K562 treated with DMSO at 1 percent for 12 hours (cell line): ENCODE results near the gene CD14. TPM values are rescaled to one million over a fixed set of nuclear protein-coding genes. Genes with fewer than 3 reads are reported as not detected.

Experiments used
- total RNA-seq: library from RNA; unstranded; fragments of 300-600 nt; gene quantifications from 2 replicates; pipeline ENCODE4 v1.2.3, GENCODE V29; 2022; ENCODE audit not compliant: insufficient read depth

CD14 gene
- 0.75 and 1.0 TPM in 2 replicates for total RNA-seq

GRCh38 chr5:140633021-140633471 lies at the start of gene CD14:
CD14 (minus strand) TSS chr5:140633175; CDS start chr5:140633071, 104 bp downstream.

GRCh38 chr5:140673187-140673976 lies 40.4 kb upstream of the CD14 start, which contains the start of gene DND1:
DND1 (minus strand) TSS chr5:140673576; CDS start chr5:140673542, 34 bp downstream.

GRCh38 chr5:140664359-140665119 lies 31.6 kb upstream of the CD14 start, which contains the start of gene WDR55:
WDR55 (plus strand) TSS chr5:140664904; CDS start chr5:140664913, 9 bp downstream.

GRCh38 chr5:140639148-140639981 lies 6.4 kb upstream of the CD14 start, which contains the start of gene TMCO6:
TMCO6 (plus strand) TSS chr5:140639451; CDS start chr5:140639528, 77 bp downstream.

Other genes with a start within 250 kb of the CD14 start
- 23.4 and 87.3 TPM in 2 replicates for gene ANKHD1, start 231.3 kb downstream of the CD14 start, total RNA-seq
- gene EIF4EBP3, start 85.5 kb downstream of the CD14 start, total RNA-seq = 5.1 TPM in 1 of 2 replicates, not detected in the other
- 32.8 and 34.4 TPM in 2 replicates for gene SRA1, start 75.7 kb downstream of the CD14 start, total RNA-seq
- 7.1 and 18.0 TPM in 2 replicates for gene APBB3, start 68.6 kb downstream of the CD14 start, total RNA-seq
- 77.4 and 188 TPM in 2 replicates for gene SLC35A4, start 68.3 kb downstream of the CD14 start, total RNA-seq
- 13.5 and 15.1 TPM in 2 replicates for gene TMCO6, start 6.3 kb upstream of the CD14 start, total RNA-seq
- 208 and 301 TPM in 2 replicates for gene NDUFA2, start 14.5 kb upstream of the CD14 start, total RNA-seq
- 122 and 166 TPM in 2 replicates for gene IK, start 14.7 kb upstream of the CD14 start, total RNA-seq
- gene WDR55, start 31.7 kb upstream of the CD14 start, total RNA-seq = 26.9 and 42.6 TPM in 2 replicates
- gene DND1, start 40.4 kb upstream of the CD14 start, total RNA-seq = 1.4 and 2.0 TPM in 2 replicates
- 43.2 and 73.1 TPM in 2 replicates for gene HARS1, start 58.2 kb upstream of the CD14 start, total RNA-seq
- 15.7 and 21.4 TPM in 2 replicates for gene HARS2, start 58.3 kb upstream of the CD14 start, total RNA-seq
- 42.5 and 46.1 TPM in 2 replicates for gene ZMAT2, start 67.3 kb upstream of the CD14 start, total RNA-seq
- gene PCDHA1, start 153.0 kb upstream of the CD14 start, total RNA-seq = not detected in 2 replicates
- gene PCDHA2, start 161.7 kb upstream of the CD14 start, total RNA-seq = not detected in 2 replicates
- not detected in 2 replicates for gene PCDHA3, start 167.9 kb upstream of the CD14 start, total RNA-seq
- gene PCDHA4, start 173.9 kb upstream of the CD14 start, total RNA-seq = not detected in 2 replicates
- not detected in 2 replicates for gene PCDHA5, start 188.4 kb upstream of the CD14 start, total RNA-seq
- not detected in 2 replicates for gene PCDHA6, start 194.8 kb upstream of the CD14 start, total RNA-seq
- not detected in 2 replicates for gene PCDHA7, start 201.1 kb upstream of the CD14 start, total RNA-seq
- not detected in 2 replicates for gene PCDHA8, start 208.0 kb upstream of the CD14 start, total RNA-seq
- not detected in 2 replicates for gene PCDHA9, start 215.2 kb upstream of the CD14 start, total RNA-seq
- gene PCDHA10, start 222.7 kb upstream of the CD14 start, total RNA-seq = not detected in 2 replicates
- gene PCDHA11, start 235.8 kb upstream of the CD14 start, total RNA-seq = not detected in 2 replicates
- not detected in 2 replicates for gene PCDHA12, start 242.1 kb upstream of the CD14 start, total RNA-seq
- gene PCDHA13, start 248.9 kb upstream of the CD14 start, total RNA-seq = not detected in 2 replicates